HL-60/S4 treated with phorbol 12-myristate 13-acetate at 8.2 ng/mL for 4 days and 3 days (cell line): ENCODE data around the gene HRH2.
"Not testable (repeated sequence)": the region's sequence is repeated elsewhere in the genome, so short reads cannot be mapped to it uniquely, and the experiment has no call there.

Experiments used
- in situ Hi-C: fragments of 300-500 bp; cut with MboI; formaldehyde crosslinking; loops from 2 replicates; pipeline ENCODE4 v1.15.0; 2022; ENCODE audit warnings: low sequenced_read_pairs

HRH2 gene

GRCh38 chr5:175735701-175736100, 77.8 kb downstream of the HRH2 start:
- in situ Hi-C loops: no loop called here

- in situ Hi-C loops: no loop called here
Measured at GRCh38 chr5:175736652-175737051, 78.8 kb downstream of the HRH2 start.

GRCh38 chr5:175737481-175737880, 79.6 kb downstream of the HRH2 start:
- in situ Hi-C loops: no loop called here

- in situ Hi-C loops: no loop called here
Measured at GRCh38 chr5:175738126-175738525, 80.3 kb downstream of the HRH2 start.

- in situ Hi-C loops: no loop called here
Measured at GRCh38 chr5:175738602-175739133, 80.8 kb downstream of the HRH2 start.

GRCh38 chr5:175740014-175740413, 82.1 kb downstream of the HRH2 start:
- in situ Hi-C loops: no loop called here

GRCh38 chr5:175741556-175741955, 83.7 kb downstream of the HRH2 start:
- in situ Hi-C loops: no loop called here

- in situ Hi-C loops: no loop called here
Measured at GRCh38 chr5:175742290-175742994, 84.6 kb downstream of the HRH2 start.

GRCh38 chr5:175743676-175744210, 85.9 kb downstream of the HRH2 start:
- in situ Hi-C loops: no loop called here

- in situ Hi-C loops: no loop called here
Measured at GRCh38 chr5:175745210-175745609, 87.3 kb downstream of the HRH2 start.

- in situ Hi-C loops: no loop called here
Measured at GRCh38 chr5:175746851-175747250, 89.0 kb downstream of the HRH2 start.

- in situ Hi-C loops: no loop called here
Measured at GRCh38 chr5:175747539-175748060, 89.7 kb downstream of the HRH2 start.

- in situ Hi-C loops: no loop called here
Measured at GRCh38 chr5:175748650-175749049, 90.8 kb downstream of the HRH2 start.

GRCh38 chr5:175749591-175749990, 91.7 kb downstream of the HRH2 start:
- in situ Hi-C loops: no loop called here

GRCh38 chr5:175750511-175750931, 92.7 kb downstream of the HRH2 start:
- in situ Hi-C loops: no loop called here

GRCh38 chr5:175751369-175751768, 93.5 kb downstream of the HRH2 start:
- in situ Hi-C loops: no loop called here

- in situ Hi-C loops: no loop called here
Measured at GRCh38 chr5:175752826-175753535, 95.1 kb downstream of the HRH2 start.

- in situ Hi-C loops: no loop called here
Measured at GRCh38 chr5:175753536-175754402, 95.9 kb downstream of the HRH2 start.

- in situ Hi-C loops: not testable (repeated sequence)
Measured at GRCh38 chr5:175759991-175760390, 102.1 kb downstream of the HRH2 start.
